Measurements from ENCODE around the gene SORCS2.

SORCS2 gene

GRCh38 chr4:7779432-7779768 is 587.1 kb downstream of the SORCS2 start:
- no peak for DNase-seq

GRCh38 chr4:7780751-7781348 is 588.5 kb downstream of the SORCS2 start:
- no peak for DNase-seq

- DNase-seq: no peak
Measured at GRCh38 chr4:7781366-7781765, 589.0 kb downstream of the SORCS2 start.

- no peak for DNase-seq
Measured at GRCh38 chr4:7781993-7782392, 589.7 kb downstream of the SORCS2 start.

GRCh38 chr4:7782783-7783182 is 590.4 kb downstream of the SORCS2 start:
- no peak for DNase-seq

GRCh38 chr4:7783541-7783940 is 591.2 kb downstream of the SORCS2 start:
- no peak for DNase-seq

GRCh38 chr4:7784131-7784870 is 592.0 kb downstream of the SORCS2 start:
- DNase-seq: no peak

GRCh38 chr4:7785017-7785416 is 592.7 kb downstream of the SORCS2 start:
- no peak for DNase-seq

- DNase-seq: no peak
Measured at GRCh38 chr4:7786040-7786439, 593.7 kb downstream of the SORCS2 start.

GRCh38 chr4:7786517-7786916 is 594.2 kb downstream of the SORCS2 start:
- no peak for DNase-seq

GRCh38 chr4:7787067-7787466 is 594.7 kb downstream of the SORCS2 start:
- DNase-seq: no peak

- no peak for DNase-seq
Measured at GRCh38 chr4:7787681-7788141, 595.4 kb downstream of the SORCS2 start.

GRCh38 chr4:7788193-7788592 is 595.9 kb downstream of the SORCS2 start:
- no peak for DNase-seq

GRCh38 chr4:7788694-7789425 is 596.5 kb downstream of the SORCS2 start:
- DNase-seq: no peak

- DNase-seq: no peak
Measured at GRCh38 chr4:7790023-7790422, 597.7 kb downstream of the SORCS2 start.

- DNase-seq: no peak
Measured at GRCh38 chr4:7790999-7791398, 598.7 kb downstream of the SORCS2 start.
